Lower leg skin (tissue), 3 donors: ENCODE data around the gene DPYD.

ENCODE experiments used
- CTCF ChIP-seq, 3 donors: fragments of 450-650 bp; IDR thresholded peaks; one replicate each; pipeline ENCODE4 v1.5.1; 2016; ENCODE audit warnings: antibody characterized with exemption in 3 of 3, mild to moderate bottlenecking in 3 of 3, moderate library complexity in 2 of 3
- POLR2A ChIP-seq, 2 donors: fragments of 450-650 bp; IDR thresholded peaks; one replicate each; pipeline ENCODE4 v1.6.1; 2016 to 2017; ENCODE audit warnings: antibody characterized with exemption in 2 of 2, mild to moderate bottlenecking in 1 of 2, moderate library complexity in 1 of 2

GRCh38 chr1:97247196-97247595 lies 673.6 kb downstream of the DPYD start:
- no peak for TF ChIP-seq POLR2A (IDR thresholded peaks at IDR 0.05)
- TF ChIP-seq CTCF (IDR thresholded peaks at IDR 0.05) = no peak
